ENCODE data around the gene PDE6D. TPM values are rescaled to one million over a fixed set of nuclear protein-coding genes. Genes with fewer than 3 reads are reported as not detected.

The PDE6D gene
- total RNA-seq, 4 donors from 2014 or later: 13.5 to 24.0 (median 16.1) TPM

GRCh38 chr2:231737761-231738160 is 43.3 kb downstream of the PDE6D start:
- no peak overlapping the region for H3K4me3 ChIP-seq
- H3K27ac ChIP-seq: no peak overlapping the region
- no peaks in the 10 kb centered on the region for H3K9me3 ChIP-seq
- H3K36me3 ChIP-seq: peaks cover 0 to 53% (median 0%) of the 10 kb centered on the region in 3 donors
- TF ChIP-seq POLR2A (IDR thresholded peaks at IDR 0.05) (no peak), CTCF (IDR thresholded peaks at IDR 0.05) (no peak)
- no peak for DNase-seq
- intact Hi-C loops (cut with DNase I): no loop called here
- no peaks in the 10 kb centered on the region for H3K4me1 ChIP-seq
- WGBS, 2 donors: 87 to 93% methylated on average over 6 to 7 of the region's 7 CpGs
- no peaks in the 10 kb centered on the region for H3K27me3 ChIP-seq

- intact Hi-C loops (cut with DNase I): no loop called here
- H3K4me3 ChIP-seq: no peak overlapping the region
- no peak overlapping the region for H3K27ac ChIP-seq
- H3K4me1 ChIP-seq: no peaks in the 10 kb centered on the region
- TF ChIP-seq CTCF (IDR thresholded peaks at IDR 0.05): no peak
- TF ChIP-seq POLR2A (IDR thresholded peaks at IDR 0.05): no peak
- DNase-seq: no peak
- no peaks in the 10 kb centered on the region for H3K9me3 ChIP-seq
- no peaks in the 10 kb centered on the region for H3K27me3 ChIP-seq
- WGBS, 2 donors: 78 to 83% methylated on average over 4 of the region's 4 CpGs
- peaks cover 0 to 51% (median 0%) of the 10 kb centered on the region in 3 donors for H3K36me3 ChIP-seq
Measured at GRCh38 chr2:231732604-231733003, 48.5 kb downstream of the PDE6D start.

- no peaks in the 10 kb centered on the region for H3K27me3 ChIP-seq
- H3K36me3 ChIP-seq: peaks cover 0 to 15% (median 0%) of the 10 kb centered on the region in 3 donors
- H3K27ac ChIP-seq: no peak overlapping the region
- no peaks in the 10 kb centered on the region for H3K9me3 ChIP-seq
- 61 to 64% methylated on average over 4 of the region's 4 CpGs for WGBS, 2 donors
- no peak overlapping the region for H3K4me3 ChIP-seq
- no peak for DNase-seq
- intact Hi-C loops (cut with DNase I): no loop called here
- TF ChIP-seq POLR2A (IDR thresholded peaks at IDR 0.05) (no peak), CTCF (IDR thresholded peaks at IDR 0.05) (no peak)
- H3K4me1 ChIP-seq: no peaks in the 10 kb centered on the region
Measured at GRCh38 chr2:231727621-231728020, 53.5 kb downstream of the PDE6D start.

GRCh38 chr2:231726276-231726675 is 54.8 kb downstream of the PDE6D start:
- TF ChIP-seq POLR2A (IDR thresholded peaks at IDR 0.05) (no peak), CTCF (IDR thresholded peaks at IDR 0.05) (no peak)
- Histone ChIP-seq H3K27me3 (no peaks in the 10 kb centered on the region), H3K36me3 (peaks cover 0 to 1% (median 0%) of the 10 kb centered on the region in 3 donors), H3K4me1 (no peaks in the 10 kb centered on the region), H3K4me3 (no peak overlapping the region), H3K27ac (no peak overlapping the region), H3K9me3 (no peaks in the 10 kb centered on the region)
- DNase-seq: no peak
- 78 to 79% methylated on average over 7 to 8 of the region's 8 CpGs for WGBS, 2 donors
- intact Hi-C loops (cut with DNase I): no loop called here

GRCh38 chr2:231725476-231725875 is 55.6 kb downstream of the PDE6D start:
- intact Hi-C loops (cut with DNase I): no loop called here
- Histone ChIP-seq H3K27me3 (no peaks in the 10 kb centered on the region), H3K27ac (no peak overlapping the region), H3K4me1 (no peaks in the 10 kb centered on the region), H3K36me3 (no peaks in the 10 kb centered on the region), H3K9me3 (no peaks in the 10 kb centered on the region), H3K4me3 (no peak overlapping the region)
- WGBS, 2 donors: 77 to 85% methylated on average over 9 to 10 of the region's 10 CpGs
- TF ChIP-seq CTCF (IDR thresholded peaks at IDR 0.05) (no peak), POLR2A (IDR thresholded peaks at IDR 0.05) (no peak)
- no peak for DNase-seq
